Type B pancreatic cell (in vitro differentiated cells): ENCODE measurements around the gene PANK4. TPM values are rescaled to one million over a fixed set of nuclear protein-coding genes. Genes with fewer than 3 reads are reported as not detected.

Experiments used
- DNase-seq: peaks from one replicate; pipeline ENCODE4 v3.0.0; 2021; ENCODE audit warnings: mixed read lengths; ENCODE audit not compliant: unreplicated experiment; ENCODE audit errors: extremely low spot score
- H3K27ac Mint-ChIP-seq: 2 replicates; pipeline ENCODE4 v1.8.0; 2021; ENCODE audit warnings: mild to moderate bottlenecking, mixed read lengths
- H3K27me3 Mint-ChIP-seq: 2 replicates; pipeline ENCODE4 v1.8.0; 2021; ENCODE audit warnings: mixed read lengths
- H3K36me3 Mint-ChIP-seq: 2 replicates; pipeline ENCODE4 v1.8.0; 2021; ENCODE audit warnings: mixed read lengths
- H3K4me1 Mint-ChIP-seq: one replicate; pipeline ENCODE4 v1.8.0; 2021; ENCODE audit warnings: mixed read lengths; ENCODE audit not compliant: unreplicated experiment
- H3K4me3 Mint-ChIP-seq: 2 replicates; pipeline ENCODE4 v1.8.0; 2021; ENCODE audit warnings: mild to moderate bottlenecking, mixed read lengths
- H3K9me3 Mint-ChIP-seq: 2 replicates; pipeline ENCODE4 v1.8.0; 2021; ENCODE audit warnings: mixed read lengths
- CTCF ChIP-seq: fragments of 200-600 bp; sonication (generic); conservative IDR thresholded peaks from 2 replicates; pipeline ENCODE4 v1.5.0; 2021; ENCODE audit warnings: antibody characterized with exemption, mild to moderate bottlenecking
- total RNA-seq: library from RNA; stranded (reverse); gene quantifications from 2 replicates; pipeline ENCODE4 v1.2.1, GENCODE V29; 2021; ENCODE audit warnings: low replicate concordance

Gene PANK4
- total RNA-seq, 1 donor from 2014 or later, result 49.1 TPM

- H3K9me3 Mint-ChIP-seq, result no peaks in the 10 kb centered on the region
- DNase-seq, result no peak
- H3K4me1 Mint-ChIP-seq, result no peaks in the 10 kb centered on the region
- H3K27ac Mint-ChIP-seq, result no peak overlapping the region
- H3K36me3 Mint-ChIP-seq, result no peaks in the 10 kb centered on the region
- H3K27me3 Mint-ChIP-seq, result no peaks in the 10 kb centered on the region
- no peak for TF ChIP-seq CTCF
- no peak overlapping the region for H3K4me3 Mint-ChIP-seq
These were observed 18.6 kb downstream of the PANK4 start for GRCh38 chr1:2507744-2508155.

GRCh38 chr1:2506901-2507565, 19.4 kb downstream of the PANK4 start:
- TF ChIP-seq CTCF, result no peak
- H3K27ac Mint-ChIP-seq, result no peak overlapping the region
- no peak overlapping the region for H3K4me3 Mint-ChIP-seq
- no peaks in the 10 kb centered on the region for H3K36me3 Mint-ChIP-seq
- no peaks in the 10 kb centered on the region for H3K4me1 Mint-ChIP-seq
- H3K27me3 Mint-ChIP-seq, result no peaks in the 10 kb centered on the region
- DNase-seq, result no peak
- H3K9me3 Mint-ChIP-seq, result no peaks in the 10 kb centered on the region

GRCh38 chr1:2506007-2506860, 20.2 kb downstream of the PANK4 start:
- H3K27ac Mint-ChIP-seq, result no peak overlapping the region
- no peaks in the 10 kb centered on the region for H3K27me3 Mint-ChIP-seq
- H3K9me3 Mint-ChIP-seq, result no peaks in the 10 kb centered on the region
- H3K36me3 Mint-ChIP-seq, result no peaks in the 10 kb centered on the region
- no peak for DNase-seq
- H3K4me1 Mint-ChIP-seq, result no peaks in the 10 kb centered on the region
- H3K4me3 Mint-ChIP-seq, result no peak overlapping the region
- no peak for TF ChIP-seq CTCF

GRCh38 chr1:2505461-2505994, 20.9 kb downstream of the PANK4 start:
- no peak overlapping the region for H3K4me3 Mint-ChIP-seq
- no peak for DNase-seq
- no peaks in the 10 kb centered on the region for H3K27me3 Mint-ChIP-seq
- no peaks in the 10 kb centered on the region for H3K4me1 Mint-ChIP-seq
- no peaks in the 10 kb centered on the region for H3K9me3 Mint-ChIP-seq
- H3K27ac Mint-ChIP-seq, result no peak overlapping the region
- H3K36me3 Mint-ChIP-seq, result no peaks in the 10 kb centered on the region
- no peak for TF ChIP-seq CTCF

GRCh38 chr1:2504949-2505272, 21.5 kb downstream of the PANK4 start:
- Mint-ChIP-seq H3K36me3 (no peaks in the 10 kb centered on the region), H3K27me3 (no peaks in the 10 kb centered on the region), H3K4me1 (no peaks in the 10 kb centered on the region), H3K9me3 (no peaks in the 10 kb centered on the region), H3K4me3 (no peak overlapping the region), H3K27ac (no peak overlapping the region)
- DNase-seq, result no peak
- TF ChIP-seq CTCF, result no peak
